ENCODE results near the gene ST8SIA4. TPM values are rescaled to one million over a fixed set of nuclear protein-coding genes. Genes with fewer than 3 reads are reported as not detected.

ST8SIA4 gene
- total RNA-seq, 1 experiment from 2014 or later, result not detected

- peaks cover 21 to 26% of the 10 kb centered on the region in 2 experiments for H3K4me1 Mint-ChIP-seq
- H2BK120ac ChIP-seq (ENCODE audit: low read depth, low read length, poor library complexity, severe bottlenecking), result no peak overlapping the region
- no peak overlapping the region for H3K9ac ChIP-seq (ENCODE audit: extremely low read depth, insufficient read length, low read length)
- no peaks in the 10 kb centered on the region for H3K9me3 Mint-ChIP-seq
- no peaks in the 10 kb centered on the region for H3K79me2 ChIP-seq (ENCODE audit: insufficient read depth, low read length)
- no CpG with 5 or more reads among the region's 5 CpGs for WGBS (ENCODE audit: extremely low coverage, insufficient read length, low lambda C conversion rate)
- H3K79me1 ChIP-seq (ENCODE audit: insufficient read depth, low read depth, low read length, poor library complexity, severe bottlenecking), result no peaks in the 10 kb centered on the region
- H2AK5ac ChIP-seq (ENCODE audit: insufficient read length, low read length), result no peak overlapping the region
- no peak overlapping the region for H2BK15ac ChIP-seq (ENCODE audit: low read depth, low read length)
- H2AFZ ChIP-seq (ENCODE audit: low read length), result no peak overlapping the region
- no peak overlapping the region for H3K27ac ChIP-seq (ENCODE audit: insufficient read length, low read depth, low read length)
- peaks cover 5% of the 10 kb centered on the region; the same call in 1 of the 2 replicates for H3K27me3 ChIP-seq (ENCODE audit: insufficient read depth, low read length)
- H4K91ac ChIP-seq (ENCODE audit: insufficient read length, low read depth, low read length), result no peak overlapping the region
- H3K4me1 ChIP-seq (ENCODE audit: insufficient read depth, low read length), result no peaks in the 10 kb centered on the region; the same call in 1 of the 2 replicates
- H4K20me1 ChIP-seq (ENCODE audit: control insufficient read depth, insufficient read depth, insufficient read length), result no peaks in the 10 kb centered on the region
- no peak overlapping the region for H3T11ph ChIP-seq (ENCODE audit: low read length)
- no peak overlapping the region for H2BK12ac ChIP-seq (ENCODE audit: insufficient read length, low read depth, low read length)
- H4K8ac ChIP-seq (replicated peaks; ENCODE audit: insufficient read length, low read depth, low read length), result no peak overlapping the region
- H3K36me3 Mint-ChIP-seq (ENCODE audit: insufficient read depth in 1 of 3, low read depth in 3 of 3), result no peaks in the 10 kb centered on the region
- peaks cover 33% of the 10 kb centered on the region for H3K27me3 Mint-ChIP-seq (ENCODE audit: low read depth)
- H3K9me3 ChIP-seq (ENCODE audit: control insufficient read depth, low read depth, low read length), result no peaks in the 10 kb centered on the region
- no peak overlapping the region for H4K5ac ChIP-seq (ENCODE audit: insufficient read length, low read depth, low read length)
- H3K14ac ChIP-seq (ENCODE audit: insufficient read depth, low read length), result no peak overlapping the region
- no peak overlapping the region for H3K18ac ChIP-seq (ENCODE audit: insufficient read length, low read depth, low read length)
- no peak overlapping the region for H3K56ac ChIP-seq (ENCODE audit: insufficient read length, low read depth, low read length)
- DNase-seq, result no peak
- no peak overlapping the region for H3K23ac ChIP-seq (ENCODE audit: insufficient read length, low read depth, low read length)
- no peak overlapping the region for H2BK5ac ChIP-seq (ENCODE audit: insufficient read length, low read length)
- no peak overlapping the region for H2BK20ac ChIP-seq (ENCODE audit: low read depth, low read length, poor library complexity, severe bottlenecking)
- no peak overlapping the region for H3K27ac Mint-ChIP-seq
- H3K4ac ChIP-seq (ENCODE audit: low read depth, low read length), result no peak overlapping the region
- no peak for TF ChIP-seq CTCF (conservative IDR thresholded peaks at IDR 0.05)
- no peaks in the 10 kb centered on the region for H3K23me2 ChIP-seq (ENCODE audit: insufficient read length, low read depth, low read length, poor library complexity, severe bottlenecking)
- no peak overlapping the region for H3K4me3 Mint-ChIP-seq
- H3K4me2 ChIP-seq (ENCODE audit: insufficient read depth, insufficient read length, low read length), result no peak overlapping the region
Observed at GRCh38 chr5:100758306-100758705, 144.8 kb downstream of the ST8SIA4 start.
